CD4-positive, CD25-positive, alpha-beta regulatory T cell (primary cell): ENCODE results near the gene EVPLL. TPM values are rescaled to one million over a fixed set of nuclear protein-coding genes. Genes with fewer than 3 reads are reported as not detected.
A peak's percentile ranks its signal among the peaks of the same experiment; 100 is the strongest.
"Not testable (repeated sequence)": the region's sequence is repeated elsewhere in the genome, so short reads cannot be mapped to it uniquely, and the experiment has no call there.

Experiments
- ATAC-seq, 2 donors: fragments of 150-1000 bp; cut with Tn5 transposase; one replicate each; pipeline ENCODE4 v1.10.0; 2021; ENCODE audit warnings: low read depth in 2 of 2, moderate number of reproducible peaks in 2 of 2, moderate library complexity in 1 of 2
- DNase-seq, 3 donors: peaks; one replicate each; pipeline versions ENCODE4 v3.0.0 to v3.0.0-alpha.2; 2012 to 2022; ENCODE audit warnings: mixed read lengths in 1 of 3
- H3K27ac ChIP-seq: one replicate; pipeline ENCODE4 v1.7.0; 2013; ENCODE audit warnings: mild to moderate bottlenecking, low read length; ENCODE audit not compliant: insufficient read depth, poor library complexity, severe bottlenecking
- H3K27me3 ChIP-seq: one replicate; pipeline ENCODE4 v1.7.0; 2013; ENCODE audit warnings: low read length; ENCODE audit not compliant: control insufficient read depth, insufficient read depth
- H3K36me3 ChIP-seq: one replicate; pipeline ENCODE4 v1.7.0; 2013; ENCODE audit warnings: mild to moderate bottlenecking, low read length, moderate library complexity; ENCODE audit not compliant: control insufficient read depth, insufficient read depth
- H3K4me1 ChIP-seq: 2 replicates; pipeline ENCODE4 v1.7.0; 2013; ENCODE audit warnings: mild to moderate bottlenecking, low read length; ENCODE audit not compliant: insufficient read depth, control insufficient read depth, poor library complexity, severe bottlenecking
- H3K4me3 ChIP-seq: one replicate; pipeline ENCODE4 v1.7.0; 2013; ENCODE audit warnings: low read depth, mild to moderate bottlenecking, low read length, moderate library complexity
- H3K9me3 ChIP-seq, 2 experiments: 1 replicate in 1 of 2; 2 replicates in 1 of 2; pipeline ENCODE4 v1.7.0; 2013; ENCODE audit warnings: low read length in 2 of 2, mild to moderate bottlenecking in 1 of 2, moderate library complexity in 1 of 2; ENCODE audit not compliant: control insufficient read depth in 2 of 2
- H3K27ac Mint-ChIP-seq, 3 donors: one replicate each; pipeline ENCODE4 v1.8.0; 2020 to 2022; ENCODE audit warnings: mild to moderate bottlenecking in 3 of 3, mixed read lengths in 3 of 3, moderate library complexity in 2 of 3
- H3K27me3 Mint-ChIP-seq: one replicate; pipeline ENCODE4 v1.8.0; 2022; ENCODE audit warnings: mild to moderate bottlenecking, mixed read lengths
- H3K36me3 Mint-ChIP-seq: one replicate; pipeline ENCODE4 v1.8.0; 2020; ENCODE audit warnings: mixed read lengths
- H3K4me1 Mint-ChIP-seq, 4 donors: one replicate each; pipeline ENCODE4 v1.8.0; 2020 to 2022; ENCODE audit warnings: mixed read lengths in 4 of 4, mild to moderate bottlenecking in 1 of 4
- H3K4me3 Mint-ChIP-seq, 4 donors: one replicate each; pipeline ENCODE4 v1.8.0; 2020 to 2022; ENCODE audit warnings: mild to moderate bottlenecking in 4 of 4, mixed read lengths in 4 of 4, moderate library complexity in 3 of 4
- H3K9me3 Mint-ChIP-seq, 7 donors: one replicate each; pipeline ENCODE4 v1.8.0; 2020 to 2022; ENCODE audit warnings: mixed read lengths in 7 of 7, mild to moderate bottlenecking in 3 of 7, moderate library complexity in 2 of 7
- polyA plus RNA-seq, 4 donors: library from polyadenylated mRNA; unstranded; fragments of 300-500 nt; fragmentation: Illumina TruSeq; gene quantifications; one replicate each; pipeline ENCODE4 v1.2.3, GENCODE V29; 2021
- total RNA-seq: library from RNA; stranded (reverse); gene quantifications from one replicate; pipeline ENCODE4 v1.2.3, GENCODE V29; 2022

EVPLL gene
- total and polyA plus RNA-seq, 5 donors from 2014 or later: 0.25 TPM; not detected in 4

DNA sequence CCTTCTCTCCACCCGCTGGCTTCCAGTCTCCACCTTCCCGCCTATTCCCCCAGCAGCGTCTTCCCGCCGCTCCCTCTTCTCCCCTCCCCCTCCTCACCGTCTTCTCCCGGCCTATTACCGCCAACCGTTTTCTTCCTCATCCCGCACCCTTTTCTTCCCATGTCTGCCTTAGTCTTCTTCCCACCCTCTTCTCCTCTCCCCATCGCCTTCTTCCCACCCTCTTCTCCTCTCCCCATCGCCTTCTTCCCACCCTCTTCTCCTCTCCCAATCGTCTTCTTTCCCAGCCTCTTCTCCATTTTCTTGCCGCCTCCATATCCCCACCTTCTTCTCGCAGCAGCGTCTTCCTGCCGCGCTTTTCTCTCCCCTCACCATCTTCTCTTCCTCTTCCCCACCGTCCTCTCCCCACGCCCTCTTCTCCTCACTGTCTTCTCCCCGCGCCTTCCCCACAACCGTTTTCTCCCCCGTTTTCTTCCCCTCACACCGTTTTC lies 33.8 kb downstream of the EVPLL start:
- not testable (repeated sequence) for H3K27me3 Mint-ChIP-seq, H3K36me3 ChIP-seq, H3K27me3 ChIP-seq, H3K4me1 ChIP-seq, H3K36me3 Mint-ChIP-seq, H3K9me3 Mint-ChIP-seq, H3K9me3 ChIP-seq
- Mint-ChIP-seq H3K4me3 (peak overlapping the region; percentile 82 to 98 (median 92)), H3K27ac (peak overlapping the region; percentile 54 to 95 (median 95)), H3K4me1 (peaks cover 10 to 27% (median 13%) of the 10 kb centered on the region in 4 donors)
- DNase-seq: peak in 2 of 3 donors; percentile 15 to 23
- Histone ChIP-seq H3K27ac (peak overlapping the region; percentile 41), H3K4me3 (peak overlapping the region; percentile 59)
- peak; percentile 23 to 28 for ATAC-seq

DNA sequence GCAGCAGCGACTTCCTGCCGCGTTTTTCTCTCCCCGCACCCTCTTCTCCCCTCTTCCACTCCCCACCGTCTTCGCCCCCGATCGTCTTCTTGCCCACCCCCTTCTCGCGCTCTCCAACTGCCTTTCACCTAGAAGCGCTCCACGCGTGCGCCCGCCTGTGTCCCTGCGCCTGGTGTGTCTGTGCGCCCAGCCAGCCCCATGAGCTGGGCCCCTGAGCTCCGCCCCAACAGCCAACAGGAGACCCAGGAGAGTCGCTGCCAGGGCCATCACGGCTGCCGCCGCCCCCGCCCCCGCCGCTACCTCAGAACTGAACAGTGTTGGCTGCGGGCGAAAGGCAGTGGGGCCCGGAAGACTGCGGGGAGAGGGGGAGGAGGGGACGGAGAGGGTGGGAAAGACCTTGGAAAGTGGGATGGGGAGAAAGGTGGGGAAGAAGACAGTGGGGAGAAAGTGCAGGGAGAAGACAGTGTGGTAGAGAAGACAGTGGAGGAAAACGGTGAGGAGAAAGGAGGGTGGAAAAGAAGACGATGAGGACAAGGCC lies 34.5 kb downstream of the EVPLL start:
- H3K27ac ChIP-seq: peak overlapping the region; percentile 41
- not testable (repeated sequence) for H3K27ac Mint-ChIP-seq, H3K4me3 Mint-ChIP-seq, H3K36me3 Mint-ChIP-seq, H3K36me3 ChIP-seq, H3K27me3 ChIP-seq, H3K9me3 Mint-ChIP-seq, H3K4me1 ChIP-seq, H3K27me3 Mint-ChIP-seq, H3K4me3 ChIP-seq, H3K9me3 ChIP-seq, DNase-seq
- peaks cover 10 to 27% (median 13%) of the 10 kb centered on the region in 4 donors for H3K4me1 Mint-ChIP-seq
- ATAC-seq: peak; percentile 96 to 97

DNA sequence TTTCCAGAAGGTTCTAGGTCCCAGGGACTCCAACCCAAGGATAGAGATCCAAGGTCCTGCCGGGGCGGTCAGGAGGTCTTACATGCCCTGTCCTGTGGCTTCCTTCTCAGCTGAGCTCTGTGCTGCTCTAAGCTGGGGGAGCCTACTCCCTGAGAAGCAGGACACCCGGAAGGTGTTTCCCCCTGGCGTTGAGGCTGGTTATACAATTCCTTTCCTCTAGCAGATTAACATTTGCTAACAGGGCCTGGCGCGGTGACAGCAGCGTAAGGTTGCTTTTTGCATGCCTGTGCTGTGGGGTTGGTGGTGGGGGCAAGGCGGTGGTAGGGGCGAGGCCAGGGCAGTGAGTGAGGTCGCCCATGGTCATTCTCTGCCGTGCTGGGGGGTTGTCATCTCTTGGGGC lies 43.9 kb downstream of the EVPLL start:
- not testable (repeated sequence) for DNase-seq, H3K36me3 Mint-ChIP-seq, H3K9me3 ChIP-seq, H3K4me3 ChIP-seq, ATAC-seq, H3K4me3 Mint-ChIP-seq, H3K36me3 ChIP-seq, H3K9me3 Mint-ChIP-seq, H3K27me3 Mint-ChIP-seq, H3K4me1 ChIP-seq, H3K27ac Mint-ChIP-seq, H3K27me3 ChIP-seq, H3K27ac ChIP-seq, H3K4me1 Mint-ChIP-seq

DNA sequence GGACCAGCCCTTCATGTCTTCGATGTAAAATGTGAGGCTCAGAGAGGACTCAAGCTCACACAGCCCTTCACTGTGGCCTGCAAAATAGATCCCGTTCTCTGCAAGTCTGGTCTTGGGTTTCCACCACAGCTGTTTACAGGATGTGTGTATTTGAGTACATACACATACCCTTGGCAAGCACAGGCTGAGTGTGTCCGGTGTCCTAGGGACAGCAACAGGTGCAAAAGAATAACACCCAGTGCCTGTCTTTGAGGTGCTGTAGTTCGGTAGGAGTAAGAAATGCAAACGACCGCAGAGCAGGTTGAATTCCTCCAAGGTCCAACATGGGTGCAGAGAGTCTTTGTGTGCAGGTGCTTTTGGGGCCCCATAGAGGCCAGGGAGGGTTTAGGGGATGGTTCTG lies 44.9 kb downstream of the EVPLL start:
- DNase-seq, H3K9me3 ChIP-seq, H3K27ac ChIP-seq, H3K4me1 ChIP-seq, H3K4me3 ChIP-seq, H3K36me3 Mint-ChIP-seq, H3K4me1 Mint-ChIP-seq, H3K9me3 Mint-ChIP-seq, H3K27me3 ChIP-seq, H3K4me3 Mint-ChIP-seq, ATAC-seq, H3K27me3 Mint-ChIP-seq, H3K27ac Mint-ChIP-seq, H3K36me3 ChIP-seq: not testable (repeated sequence)

DNA sequence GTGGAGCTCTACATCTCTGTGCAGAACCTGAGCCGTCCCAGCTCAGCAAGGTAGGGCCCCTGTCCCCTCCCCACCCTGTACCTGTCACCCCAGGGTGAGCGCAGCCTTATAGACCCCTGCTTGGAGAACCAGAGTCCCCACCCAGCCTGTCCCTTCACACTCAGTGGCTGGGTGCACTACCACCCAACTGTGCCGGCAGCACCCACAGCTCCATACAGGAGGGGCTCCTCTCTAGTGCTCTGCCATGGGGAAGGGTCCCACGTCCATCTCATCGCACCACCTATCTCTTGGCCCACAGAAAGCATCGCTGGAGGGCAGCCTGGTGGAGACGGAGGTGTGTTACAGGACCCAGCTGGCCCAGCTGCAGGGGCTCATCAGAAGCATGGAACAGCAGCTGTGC lies 45.4 kb downstream of the EVPLL start:
- H3K27ac Mint-ChIP-seq, H3K36me3 Mint-ChIP-seq, H3K27me3 Mint-ChIP-seq, H3K9me3 ChIP-seq, H3K27me3 ChIP-seq, H3K4me1 Mint-ChIP-seq, H3K36me3 ChIP-seq, H3K4me3 ChIP-seq, DNase-seq, H3K4me1 ChIP-seq, H3K27ac ChIP-seq, H3K4me3 Mint-ChIP-seq, H3K9me3 Mint-ChIP-seq, ATAC-seq: not testable (repeated sequence)

DNA sequence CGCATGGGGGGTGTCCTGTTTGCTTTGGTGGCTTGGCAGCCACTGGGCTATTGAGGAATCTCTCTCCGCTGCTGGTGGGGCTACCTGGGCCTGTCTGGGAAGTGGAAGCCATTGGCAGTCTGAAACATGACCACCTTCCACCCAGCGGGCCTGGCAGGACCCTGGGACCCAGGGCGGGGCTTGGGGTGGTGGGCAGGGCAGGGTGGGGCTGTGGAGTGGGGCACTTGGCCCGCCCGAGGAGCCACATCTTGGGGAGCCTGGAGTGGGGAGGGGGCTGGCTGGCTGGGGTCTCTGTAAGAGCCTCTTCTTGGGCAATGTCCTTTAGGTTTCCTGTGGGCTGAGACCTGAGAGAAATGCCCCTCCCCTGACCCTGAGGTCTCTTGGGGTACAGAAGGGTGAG lies 48.0 kb downstream of the EVPLL start:
- H3K4me3 ChIP-seq, H3K27ac ChIP-seq, H3K36me3 ChIP-seq, H3K4me1 ChIP-seq, H3K4me1 Mint-ChIP-seq, H3K27ac Mint-ChIP-seq, ATAC-seq, H3K36me3 Mint-ChIP-seq, H3K4me3 Mint-ChIP-seq, H3K9me3 ChIP-seq, DNase-seq, H3K27me3 ChIP-seq, H3K27me3 Mint-ChIP-seq, H3K9me3 Mint-ChIP-seq: not testable (repeated sequence)

DNA sequence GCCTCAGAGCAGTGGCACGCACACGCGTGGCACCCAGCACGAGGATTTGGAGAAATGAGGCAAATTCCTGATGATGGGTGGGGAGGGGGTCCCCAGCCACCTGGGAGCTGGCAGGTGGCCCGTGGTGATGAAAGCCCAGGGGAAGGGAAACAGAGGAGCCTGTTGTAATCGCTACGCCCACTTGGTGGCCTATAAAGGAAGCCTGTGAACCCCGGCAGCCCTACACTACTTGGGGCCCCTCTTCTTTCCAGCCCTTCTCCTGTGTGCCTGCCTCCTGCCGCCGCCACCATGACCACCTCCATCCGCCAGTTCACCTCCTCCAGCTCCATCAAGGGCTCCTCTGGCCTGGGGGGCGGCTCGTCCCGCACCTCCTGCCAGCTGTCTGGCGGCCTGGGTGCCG lies 49.1 kb downstream of the EVPLL start:
- H3K36me3 Mint-ChIP-seq, H3K27ac Mint-ChIP-seq, H3K9me3 Mint-ChIP-seq, H3K36me3 ChIP-seq, H3K4me1 Mint-ChIP-seq, ATAC-seq, H3K4me1 ChIP-seq, H3K9me3 ChIP-seq, H3K4me3 ChIP-seq, DNase-seq, H3K27me3 ChIP-seq, H3K4me3 Mint-ChIP-seq, H3K27ac ChIP-seq, H3K27me3 Mint-ChIP-seq: not testable (repeated sequence)

DNA sequence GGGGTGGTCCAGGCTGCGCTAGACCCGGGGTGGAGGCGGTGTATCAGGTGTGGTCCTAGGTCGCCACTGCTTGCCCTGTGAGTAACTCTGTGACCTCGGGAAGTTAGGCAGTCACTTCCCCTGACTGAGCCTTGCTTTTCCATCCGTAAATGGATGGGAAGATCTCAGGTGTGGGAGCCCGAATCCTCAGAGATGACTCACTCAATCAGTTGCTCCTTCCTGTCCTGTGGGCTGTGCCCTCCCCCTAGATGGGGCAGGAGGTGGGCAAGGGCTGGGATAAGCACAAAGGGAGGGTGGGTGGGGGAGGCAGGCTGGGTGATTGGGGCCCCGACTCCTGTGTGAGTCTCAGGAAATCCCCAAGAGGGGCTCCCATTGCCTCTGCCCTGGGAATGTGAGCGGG lies 54.6 kb downstream of the EVPLL start:
- H3K36me3 ChIP-seq, H3K36me3 Mint-ChIP-seq, H3K27ac Mint-ChIP-seq, DNase-seq, H3K27me3 Mint-ChIP-seq, H3K27ac ChIP-seq, H3K9me3 Mint-ChIP-seq, H3K9me3 ChIP-seq, H3K4me1 Mint-ChIP-seq, H3K4me3 Mint-ChIP-seq, ATAC-seq, H3K4me1 ChIP-seq, H3K4me3 ChIP-seq, H3K27me3 ChIP-seq: not testable (repeated sequence)
